Neural cell (in vitro differentiated cells): ENCODE data around the gene CD24. TPM values are rescaled to one million over a fixed set of nuclear protein-coding genes. Genes with fewer than 3 reads are reported as not detected.

Experiments
- H2AFZ ChIP-seq: fragments of 200-600, 300-800 bp; sonication (generic), shearing (Covaris generic); 2 replicates; pipeline ENCODE4 v1.6.0; 2014; ENCODE audit warnings: low read depth, mild to moderate bottlenecking, antibody characterized with exemption, low read length, moderate library complexity
- H3F3A ChIP-seq: fragments of 200-600 bp; shearing (Covaris generic); 2 replicates; pipeline ENCODE4 v1.6.1; 2016; ENCODE audit warnings: mild to moderate bottlenecking, moderate library complexity, mixed read lengths, antibody characterized with exemption, low read length; ENCODE audit not compliant: insufficient read depth, poor library complexity, severe bottlenecking
- H3K27ac ChIP-seq: fragments of 200-600, 300-800 bp; sonication (generic), shearing (Covaris generic); 2 replicates; pipeline ENCODE4 v1.5.1; 2014; ENCODE audit warnings: mild to moderate bottlenecking, low read length, moderate library complexity
- H3K27me3 ChIP-seq: fragments of 300-800, 200-600 bp; sonication (generic), shearing (Covaris generic); 2 replicates; pipeline ENCODE4 v1.6.0; 2014; ENCODE audit warnings: mild to moderate bottlenecking, low read depth, low read length, moderate library complexity; ENCODE audit not compliant: insufficient read depth
- H3K36me3 ChIP-seq: fragments of 300-800, 200-600 bp; sonication (generic), shearing (Covaris generic); 2 replicates; pipeline ENCODE4 v1.5.1; 2014; ENCODE audit warnings: mild to moderate bottlenecking, antibody characterized with exemption, low read length, moderate library complexity; ENCODE audit not compliant: insufficient read depth
- H3K4me2 ChIP-seq: fragments of 300-800, 200-600 bp; sonication (generic), shearing (Covaris generic); 2 replicates; pipeline ENCODE4 v1.6.0; 2014; ENCODE audit warnings: mild to moderate bottlenecking, low read length
- H3K4me3 ChIP-seq: fragments of 300-800, 200-600 bp; sonication (generic), shearing (Covaris generic); 2 replicates; pipeline ENCODE4 v1.5.1; 2014; ENCODE audit warnings: mild to moderate bottlenecking, low read length, moderate library complexity
- H3K79me2 ChIP-seq: fragments of 200-600 bp; shearing (Covaris generic); replicated peaks from 2 replicates; pipeline ENCODE4 v1.6.0; 2014; ENCODE audit warnings: mild to moderate bottlenecking, low read length, moderate library complexity; ENCODE audit not compliant: insufficient read depth
- H3K9ac ChIP-seq: fragments of 300-800, 200-600 bp; sonication (generic), shearing (Covaris generic); 2 replicates; pipeline ENCODE4 v1.6.1; 2016; ENCODE audit warnings: mild to moderate bottlenecking, low read length, mixed read lengths
- H3K9me2 ChIP-seq: fragments of 200-600 bp; shearing (Covaris generic); 2 replicates; pipeline ENCODE4 v1.6.1; 2016; ENCODE audit warnings: mild to moderate bottlenecking, low read length, mixed read lengths; ENCODE audit not compliant: insufficient read depth
- H3K9me3 ChIP-seq: fragments of 200-600, 300-800 bp; sonication (generic), shearing (Covaris generic); 2 replicates; pipeline ENCODE4 v1.6.1; 2016; ENCODE audit warnings: mild to moderate bottlenecking, mixed run types, low read length, moderate library complexity, mixed read lengths
- H4K20me1 ChIP-seq: fragments of 200-600 bp; shearing (Covaris generic); 2 replicates; pipeline ENCODE4 v1.6.1; 2016; ENCODE audit warnings: mild to moderate bottlenecking, mixed run types; ENCODE audit not compliant: insufficient read depth
- EP300 ChIP-seq: fragments of 450-650 bp; conservative IDR thresholded peaks from 2 replicates; pipeline ENCODE4 v1.6.1; 2014; ENCODE audit warnings: antibody characterized with exemption, mild to moderate bottlenecking, moderate library complexity; ENCODE audit not compliant: poor library complexity, severe bottlenecking
- EZH2 ChIP-seq: fragments of 200-600, 300-800 bp; shearing (Covaris generic), sonication (generic); IDR thresholded peaks from 2 replicates; pipeline ENCODE4 v1.6.1; 2014; ENCODE audit warnings: antibody characterized with exemption, low read length, borderline replicate concordance, mild to moderate bottlenecking; ENCODE audit not compliant: insufficient read depth, poor library complexity, severe bottlenecking
- MXI1 ChIP-seq: fragments of 450-650 bp; conservative IDR thresholded peaks from 2 replicates; pipeline ENCODE4 v1.6.1; 2014; ENCODE audit warnings: antibody characterized with exemption, mild to moderate bottlenecking; ENCODE audit not compliant: poor library complexity, severe bottlenecking
- POLR2AphosphoS5 ChIP-seq: IDR thresholded peaks from 2 replicates; pipeline ENCODE4 v1.6.1; 2012
- RAD21 ChIP-seq: fragments of 450-650 bp; conservative IDR thresholded peaks from 2 replicates; pipeline ENCODE4 v1.6.1; 2014; ENCODE audit warnings: antibody characterized with exemption, mild to moderate bottlenecking, moderate library complexity
- SMC3 ChIP-seq: fragments of 450-650 bp; conservative IDR thresholded peaks from 2 replicates; pipeline ENCODE4 v1.6.1; 2014; ENCODE audit warnings: antibody characterized with exemption, mild to moderate bottlenecking, moderate library complexity; ENCODE audit not compliant: poor library complexity
- TAF1 ChIP-seq: IDR thresholded peaks from 2 replicates; pipeline ENCODE4 v1.6.1; 2012; ENCODE audit warnings: low read depth
- polyA plus RNA-seq: library from polyadenylated mRNA; depleted of rRNA; stranded (reverse); fragments of >200 nt; gene quantifications from 2 replicates; pipeline ENCODE4 v1.2.3, GENCODE V29; 2014
- TF ChIP-seq, protein P1 (sequence below): fragments of 450-650 bp; IDR thresholded peaks from 2 replicates; pipeline ENCODE4 v1.5.1; 2014; ENCODE audit warnings: antibody characterized with exemption, mild to moderate bottlenecking, moderate library complexity; ENCODE audit not compliant: poor library complexity, severe bottlenecking
- TF ChIP-seq, protein P2 (sequence below): IDR thresholded peaks from 2 replicates; pipeline ENCODE4 v1.6.1; 2012; ENCODE audit warnings: borderline replicate concordance

The CD24 gene
- polyA plus RNA-seq, 1 donor from 2014 or later, result 2,264 TPM

DNA sequence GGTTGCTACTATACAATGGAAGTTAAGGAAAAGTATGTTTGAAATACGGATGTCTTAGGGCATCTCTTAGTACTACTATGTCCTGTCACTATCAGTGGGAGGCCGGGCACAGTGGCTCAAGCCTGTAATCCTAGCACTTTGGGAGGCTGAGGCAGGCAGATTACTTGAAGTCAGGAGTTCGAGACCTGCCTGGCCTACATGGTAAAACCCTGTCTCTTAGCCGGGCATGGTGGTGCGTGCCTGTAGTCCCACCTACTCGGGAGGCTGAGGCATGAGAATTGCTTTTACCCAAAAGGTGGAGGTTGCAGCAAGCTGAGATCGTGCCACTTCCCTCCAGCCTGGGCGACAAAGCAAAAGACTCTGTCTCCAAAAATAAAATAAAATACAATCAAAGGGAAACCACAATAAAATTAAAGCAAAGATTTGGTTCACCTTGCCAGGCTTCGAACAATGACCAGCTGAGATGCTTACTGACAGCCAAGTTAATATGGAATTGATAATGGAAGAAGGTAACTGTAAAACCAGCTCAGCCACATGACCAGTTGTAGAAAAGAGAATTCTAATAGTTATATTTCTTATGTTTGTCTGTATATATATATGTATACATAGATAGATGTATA, 6.5 kb downstream of the CD24 start:
- TF ChIP-seq RAD21 (no peak), SMC3 (no peak), TAF1 (no peak), EZH2 (no peak), MXI1 (no peak), EP300 (no peak), POLR2AphosphoS5 (no peak)
- TF ChIP-seq, protein P1, sequence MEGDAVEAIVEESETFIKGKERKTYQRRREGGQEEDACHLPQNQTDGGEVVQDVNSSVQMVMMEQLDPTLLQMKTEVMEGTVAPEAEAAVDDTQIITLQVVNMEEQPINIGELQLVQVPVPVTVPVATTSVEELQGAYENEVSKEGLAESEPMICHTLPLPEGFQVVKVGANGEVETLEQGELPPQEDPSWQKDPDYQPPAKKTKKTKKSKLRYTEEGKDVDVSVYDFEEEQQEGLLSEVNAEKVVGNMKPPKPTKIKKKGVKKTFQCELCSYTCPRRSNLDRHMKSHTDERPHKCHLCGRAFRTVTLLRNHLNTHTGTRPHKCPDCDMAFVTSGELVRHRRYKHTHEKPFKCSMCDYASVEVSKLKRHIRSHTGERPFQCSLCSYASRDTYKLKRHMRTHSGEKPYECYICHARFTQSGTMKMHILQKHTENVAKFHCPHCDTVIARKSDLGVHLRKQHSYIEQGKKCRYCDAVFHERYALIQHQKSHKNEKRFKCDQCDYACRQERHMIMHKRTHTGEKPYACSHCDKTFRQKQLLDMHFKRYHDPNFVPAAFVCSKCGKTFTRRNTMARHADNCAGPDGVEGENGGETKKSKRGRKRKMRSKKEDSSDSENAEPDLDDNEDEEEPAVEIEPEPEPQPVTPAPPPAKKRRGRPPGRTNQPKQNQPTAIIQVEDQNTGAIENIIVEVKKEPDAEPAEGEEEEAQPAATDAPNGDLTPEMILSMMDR, result no peak
- TF ChIP-seq, protein P2, sequence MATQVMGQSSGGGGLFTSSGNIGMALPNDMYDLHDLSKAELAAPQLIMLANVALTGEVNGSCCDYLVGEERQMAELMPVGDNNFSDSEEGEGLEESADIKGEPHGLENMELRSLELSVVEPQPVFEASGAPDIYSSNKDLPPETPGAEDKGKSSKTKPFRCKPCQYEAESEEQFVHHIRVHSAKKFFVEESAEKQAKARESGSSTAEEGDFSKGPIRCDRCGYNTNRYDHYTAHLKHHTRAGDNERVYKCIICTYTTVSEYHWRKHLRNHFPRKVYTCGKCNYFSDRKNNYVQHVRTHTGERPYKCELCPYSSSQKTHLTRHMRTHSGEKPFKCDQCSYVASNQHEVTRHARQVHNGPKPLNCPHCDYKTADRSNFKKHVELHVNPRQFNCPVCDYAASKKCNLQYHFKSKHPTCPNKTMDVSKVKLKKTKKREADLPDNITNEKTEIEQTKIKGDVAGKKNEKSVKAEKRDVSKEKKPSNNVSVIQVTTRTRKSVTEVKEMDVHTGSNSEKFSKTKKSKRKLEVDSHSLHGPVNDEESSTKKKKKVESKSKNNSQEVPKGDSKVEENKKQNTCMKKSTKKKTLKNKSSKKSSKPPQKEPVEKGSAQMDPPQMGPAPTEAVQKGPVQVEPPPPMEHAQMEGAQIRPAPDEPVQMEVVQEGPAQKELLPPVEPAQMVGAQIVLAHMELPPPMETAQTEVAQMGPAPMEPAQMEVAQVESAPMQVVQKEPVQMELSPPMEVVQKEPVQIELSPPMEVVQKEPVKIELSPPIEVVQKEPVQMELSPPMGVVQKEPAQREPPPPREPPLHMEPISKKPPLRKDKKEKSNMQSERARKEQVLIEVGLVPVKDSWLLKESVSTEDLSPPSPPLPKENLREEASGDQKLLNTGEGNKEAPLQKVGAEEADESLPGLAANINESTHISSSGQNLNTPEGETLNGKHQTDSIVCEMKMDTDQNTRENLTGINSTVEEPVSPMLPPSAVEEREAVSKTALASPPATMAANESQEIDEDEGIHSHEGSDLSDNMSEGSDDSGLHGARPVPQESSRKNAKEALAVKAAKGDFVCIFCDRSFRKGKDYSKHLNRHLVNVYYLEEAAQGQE, result no peak
- peaks cover 5% of the 10 kb centered on the region for H4K20me1 ChIP-seq
- H3K79me2 ChIP-seq, result peaks cover 43% of the 10 kb centered on the region
- peaks cover 6% of the 10 kb centered on the region for H3K36me3 ChIP-seq
- peaks cover 5% of the 10 kb centered on the region for H3F3A ChIP-seq
- H3K27ac ChIP-seq, result no peak overlapping the region
- H3K9ac ChIP-seq, result no peak overlapping the region
- H3K4me2 ChIP-seq, result no peak overlapping the region
- H3K9me2 ChIP-seq, result no peaks in the 10 kb centered on the region
- no peaks in the 10 kb centered on the region for H3K9me3 ChIP-seq
- H2AFZ ChIP-seq, result no peak overlapping the region
- H3K27me3 ChIP-seq, result no peaks in the 10 kb centered on the region
- H3K4me3 ChIP-seq, result no peak overlapping the region

DNA sequence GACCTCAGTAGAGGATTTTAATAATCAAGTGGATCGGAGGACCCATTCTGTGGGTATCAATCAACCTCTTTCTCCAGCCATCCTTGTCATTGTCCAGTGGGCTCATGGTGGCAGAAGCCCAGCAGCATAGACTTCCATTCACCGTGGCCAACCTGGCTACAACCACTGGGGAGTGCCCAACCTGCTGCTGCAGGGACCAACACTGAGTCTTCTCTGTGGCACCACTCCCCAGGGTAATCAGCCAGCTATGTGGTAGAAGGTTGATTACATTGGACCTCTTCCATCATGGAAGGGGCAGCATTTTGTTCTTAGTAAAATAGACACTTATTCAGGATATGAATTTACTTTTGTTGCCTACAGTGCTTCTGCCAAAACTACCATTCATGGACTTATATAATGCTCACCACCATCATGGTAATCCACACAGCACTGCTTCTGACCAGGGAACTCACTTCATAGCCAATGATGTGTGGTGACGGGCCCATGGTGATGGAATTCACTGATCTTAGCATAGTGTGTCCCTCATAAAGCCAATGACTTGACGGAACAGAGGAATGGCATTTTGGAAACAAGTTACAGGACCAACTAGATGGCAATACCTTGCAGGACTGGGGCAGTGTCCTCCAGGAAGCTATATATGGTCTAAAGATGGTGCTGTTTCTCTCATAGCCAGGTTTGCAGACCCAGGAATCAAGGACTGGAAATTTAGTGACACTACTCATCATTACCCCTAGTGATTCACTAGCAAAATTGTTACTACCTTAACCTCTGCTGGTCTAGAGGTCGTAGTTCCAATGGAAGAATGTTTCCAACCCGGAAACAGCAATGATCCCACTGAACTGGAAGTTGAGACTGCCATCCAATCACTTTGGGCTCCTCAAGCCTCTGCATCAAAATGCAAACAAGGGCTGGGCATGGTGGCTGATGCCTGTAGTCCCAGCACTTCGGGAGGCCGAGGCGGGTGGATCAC, 7.6 kb downstream of the CD24 start:
- Histone ChIP-seq H3K36me3 (peaks cover 6% of the 10 kb centered on the region), H4K20me1 (peaks cover 4% of the 10 kb centered on the region), H3K27me3 (no peaks in the 10 kb centered on the region), H3K9me2 (no peaks in the 10 kb centered on the region), H3K9me3 (no peaks in the 10 kb centered on the region), H3K9ac (no peak overlapping the region), H3K4me2 (no peak overlapping the region), H2AFZ (no peak overlapping the region), H3K79me2 (peaks cover 32% of the 10 kb centered on the region), H3K4me3 (no peak overlapping the region), H3F3A (no peaks in the 10 kb centered on the region), H3K27ac (no peak overlapping the region)
- TF ChIP-seq POLR2AphosphoS5, result no peak
- TF ChIP-seq, protein P1, result no peak
- no peak for TF ChIP-seq RAD21
- TF ChIP-seq TAF1, result no peak
- TF ChIP-seq EZH2, result no peak
- TF ChIP-seq EP300, result no peak
- TF ChIP-seq, protein P2, result no peak
- TF ChIP-seq MXI1, result no peak
- no peak for TF ChIP-seq SMC3
